IMR-90 (cell line): Measurements from ENCODE around the gene WDR45B. TPM values are rescaled to one million over a fixed set of nuclear protein-coding genes. Genes with fewer than 3 reads are reported as not detected.

Experiments used
- ATAC-seq: fragments of 200-7000 bp; cut with Tn5 transposase; 2 replicates; pipeline ENCODE4 v1.9.1; 2020; ENCODE audit warnings: low read depth, mild to moderate bottlenecking, moderate library complexity
- BruUV-seq: library from RNA; stranded (reverse); fragments of 400-500 nt; replicated peaks from 2 replicates; lab custom pipeline; 2021; lab: Mats Ljungman, UMichigan
- CTCF ChIA-PET: fragments of 300-600 bp; formaldehyde crosslinking; extraction: SDS; loops from one replicate; lab custom pipeline; 2021; ENCODE audit warnings: antibody characterized with exemption; lab: Yijun Ruan, JAX
- POLR2A ChIA-PET: fragments of 300-600 bp; sonication (Branson Sonifier 250); formaldehyde crosslinking; loops from one replicate; lab custom pipeline; 2022; ENCODE audit warnings: antibody characterized with exemption; ENCODE audit not compliant: unreplicated experiment; lab: Charles Lee
- DNase-seq: peaks from one replicate; pipeline ENCODE4 v3.0.0; 2013
- H2AFZ ChIP-seq: replicated peaks from 2 replicates; pipeline ENCODE3; 2013; ENCODE audit warnings: low read length, mild to moderate bottlenecking; ENCODE audit not compliant: poor library complexity
- H2AK5ac ChIP-seq: 2 replicates; pipeline ENCODE4 v1.6.1; 2013; ENCODE audit warnings: low read depth, low read length, inconsistent platforms
- H2AK9ac ChIP-seq: replicated peaks from 2 replicates; pipeline ENCODE3; 2013; ENCODE audit warnings: mild to moderate bottlenecking, low read depth, low read length, moderate library complexity; ENCODE audit not compliant: poor library complexity
- H2BK120ac ChIP-seq: 2 replicates; pipeline ENCODE4 v1.6.1; 2013; ENCODE audit warnings: low read depth, low read length, inconsistent platforms
- H2BK15ac ChIP-seq: 3 replicates; pipeline ENCODE4 v1.6.1; 2013; ENCODE audit warnings: low read depth, low read length, inconsistent platforms
- H2BK20ac ChIP-seq: 2 replicates; pipeline ENCODE4 v1.6.1; 2013; ENCODE audit warnings: low read depth, mild to moderate bottlenecking, inconsistent platforms, low read length, moderate library complexity
- H2BK5ac ChIP-seq: 2 replicates; pipeline ENCODE4 v1.6.1; 2013; ENCODE audit warnings: mild to moderate bottlenecking, low read depth, low read length, inconsistent platforms; ENCODE audit not compliant: poor library complexity, severe bottlenecking
- H3K14ac ChIP-seq: replicated peaks from 2 replicates; pipeline ENCODE4 v1.6.1; 2013; ENCODE audit warnings: low read depth, low read length, inconsistent platforms
- H3K18ac ChIP-seq: 2 replicates; pipeline ENCODE4 v1.6.1; 2013; ENCODE audit warnings: low read depth, low read length, control low read depth
- H3K23ac ChIP-seq: 2 replicates; pipeline ENCODE4 v1.6.1; 2013; ENCODE audit warnings: low read depth, low read length, inconsistent platforms
- H3K27ac ChIP-seq: 2 replicates; pipeline ENCODE4 v1.5.1; 2013; ENCODE audit warnings: mild to moderate bottlenecking, control low read depth, low read length; ENCODE audit not compliant: insufficient read depth
- H3K27me3 ChIP-seq: 2 replicates; pipeline ENCODE4 v1.6.1; 2013; ENCODE audit warnings: low read length; ENCODE audit not compliant: control insufficient read depth, insufficient read depth
- H3K36me3 ChIP-seq: 2 replicates; pipeline ENCODE4 v1.6.1; 2013; ENCODE audit warnings: low read length, mixed read lengths; ENCODE audit not compliant: control insufficient read depth, insufficient read depth
- H3K4ac ChIP-seq: 2 replicates; pipeline ENCODE4 v1.6.1; 2013; ENCODE audit warnings: low read depth, low read length, inconsistent platforms
- H3K4me1 ChIP-seq: 2 replicates; pipeline ENCODE4 v1.6.1; 2013; ENCODE audit warnings: low read length, mixed read lengths; ENCODE audit not compliant: control insufficient read depth, insufficient read depth
- H3K4me2 ChIP-seq: 2 replicates; pipeline ENCODE4 v1.6.1; 2013; ENCODE audit warnings: low read depth, mild to moderate bottlenecking, control low read depth, low read length, moderate library complexity
- H3K4me3 ChIP-seq: 2 replicates; pipeline ENCODE4 v1.5.1; 2013; ENCODE audit warnings: low read depth, mild to moderate bottlenecking, control low read depth, low read length, moderate library complexity; ENCODE audit not compliant: insufficient read depth
- H3K56ac ChIP-seq: 2 replicates; pipeline ENCODE4 v1.6.1; 2013; ENCODE audit warnings: low read length, inconsistent platforms; ENCODE audit not compliant: insufficient read depth; ENCODE audit errors: extremely low read depth
- H3K79me1 ChIP-seq, 2 experiments: 2 replicates each; pipeline ENCODE4 v1.6.1; 2013; ENCODE audit warnings: low read length in 2 of 2, inconsistent platforms in 1 of 2, low read depth in 1 of 2
- H3K9ac ChIP-seq: 2 replicates; pipeline ENCODE4 v1.6.1; 2013; ENCODE audit warnings: low read depth, low read length, control low read depth
- H3K9me1 ChIP-seq: 2 replicates; pipeline ENCODE4 v1.6.1; 2013; ENCODE audit warnings: low read length, inconsistent platforms; ENCODE audit not compliant: insufficient read depth
- H3K9me3 ChIP-seq: 2 replicates; pipeline ENCODE4 v1.6.1; 2013; ENCODE audit warnings: low read length; ENCODE audit not compliant: control insufficient read depth, insufficient read depth
- H4K20me1 ChIP-seq: 2 replicates; pipeline ENCODE4 v1.6.1; 2013; ENCODE audit warnings: low read length, inconsistent platforms; ENCODE audit not compliant: insufficient read depth
- H4K5ac ChIP-seq: 2 replicates; pipeline ENCODE4 v1.6.1; 2013; ENCODE audit warnings: mild to moderate bottlenecking, low read depth, low read length, control low read depth
- H4K8ac ChIP-seq, 2 experiments: 2 replicates each; pipeline ENCODE4 v1.6.1; 2013; ENCODE audit warnings: low read depth in 2 of 2, low read length in 2 of 2, control low read depth in 1 of 2, inconsistent platforms in 1 of 2
- H4K91ac ChIP-seq: 2 replicates; pipeline ENCODE4 v1.6.1; 2013; ENCODE audit warnings: low read depth, low read length, inconsistent platforms; ENCODE audit not compliant: insufficient read depth
- FOS ChIP-seq: fragments of 150-350 bp; IDR thresholded peaks from 2 replicates; pipeline ENCODE4 v1.6.1; 2016; ENCODE audit warnings: low read depth, low read length
- MAFK ChIP-seq: IDR thresholded peaks from 2 replicates; pipeline ENCODE4 v1.6.1; 2012; ENCODE audit warnings: low read depth, low read length, improper control_type of control experiment
- MAZ ChIP-seq: IDR thresholded peaks from 2 replicates; pipeline ENCODE4 v1.6.1; 2012; ENCODE audit warnings: low read depth, mild to moderate bottlenecking, low read length, improper control_type of control experiment, moderate library complexity, borderline replicate concordance
- USF2 ChIP-seq: fragments of 150-350 bp; IDR thresholded peaks from 2 replicates; pipeline ENCODE4 v1.6.1; 2017; ENCODE audit warnings: mild to moderate bottlenecking, antibody characterized with exemption, low read length, low read depth
- WGBS, 2 experiments: methylation state at CpG; one replicate each; pipeline versions ENCODE4 v1.1.5 to v1.1.7; 2013; ENCODE audit warnings: missing lambda C conversion rate in 2 of 2; ENCODE audit not compliant: insufficient read length in 1 of 2; ENCODE audit errors: extremely low coverage in 2 of 2; 5-methylcytosine and 5-hydroxymethylcytosine counted together
- dilution Hi-C: fragments of 300-500 bp; cut with HindIII; formaldehyde crosslinking; loops from one replicate; pipeline ENCODE4 v1.14.3; 2018; ENCODE audit warnings: low sequenced_read_pairs; ENCODE audit not compliant: unreplicated experiment
- in situ Hi-C: fragments of 300-500 bp; cut with MboI; formaldehyde crosslinking; loops from 3 replicates; pipeline ENCODE4 v1.14.3; 2019; ENCODE audit warnings: low sequenced_read_pairs, inconsistent platforms, mixed read lengths
- intact Hi-C: fragments of 100-400 bp; cut with micrococcal nuclease; formaldehyde crosslinking; loops from 2 replicates; pipeline ENCODE4 v1.10.0; 2022
- polyA plus RNA-seq, 3 experiments: library from polyadenylated mRNA; depleted of rRNA; stranded (reverse); fragments of >200 nt; gene quantifications; 2 replicates each; pipeline ENCODE4 v1.2.3, GENCODE V29; 2012; ENCODE audit warnings: low replicate concordance in 1 of 3
- total RNA-seq: library from RNA; depleted of rRNA; stranded (reverse); fragments of >200 nt; gene quantifications from 2 replicates; pipeline ENCODE4 v1.2.3, GENCODE V29; 2012
- TF ChIP-seq, protein P1 (sequence below): fragments of 150-350 bp; IDR thresholded peaks from 2 replicates; pipeline ENCODE4 v1.6.1; 2016; ENCODE audit warnings: low read depth, mild to moderate bottlenecking, low read length, moderate library complexity, borderline replicate concordance

The WDR45B gene
- total and polyA plus RNA-seq, 2 of the 4 experiments (the other 2 are of a cell fraction): 98.2 to 110 TPM

- TF ChIP-seq MAZ (peak; percentile 52; the same call in 1 of the 2 replicates), USF2 (no peak), MAFK (no peak), FOS (no peak)
- TF ChIP-seq, protein P1, sequence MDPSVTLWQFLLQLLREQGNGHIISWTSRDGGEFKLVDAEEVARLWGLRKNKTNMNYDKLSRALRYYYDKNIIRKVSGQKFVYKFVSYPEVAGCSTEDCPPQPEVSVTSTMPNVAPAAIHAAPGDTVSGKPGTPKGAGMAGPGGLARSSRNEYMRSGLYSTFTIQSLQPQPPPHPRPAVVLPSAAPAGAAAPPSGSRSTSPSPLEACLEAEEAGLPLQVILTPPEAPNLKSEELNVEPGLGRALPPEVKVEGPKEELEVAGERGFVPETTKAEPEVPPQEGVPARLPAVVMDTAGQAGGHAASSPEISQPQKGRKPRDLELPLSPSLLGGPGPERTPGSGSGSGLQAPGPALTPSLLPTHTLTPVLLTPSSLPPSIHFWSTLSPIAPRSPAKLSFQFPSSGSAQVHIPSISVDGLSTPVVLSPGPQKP: no peak
- Histone ChIP-seq H2BK120ac (no peak overlapping the region), H3K79me1 (peaks cover 17 to 32% of the 10 kb centered on the region in 2 experiments), H2AK9ac (peak overlapping the region; percentile 95), H4K5ac (no peak overlapping the region), H4K20me1 (peaks cover 50% of the 10 kb centered on the region), H3K9ac (peak overlapping the region; percentile 100), H3K4ac (no peak overlapping the region), H2AK5ac (peak overlapping the region; percentile 18), H3K4me3 (peak overlapping the region; percentile 96), H3K4me1 (peaks cover 5% of the 10 kb centered on the region; the same call in 1 of the 2 replicates), H4K91ac (0 out of 2 replicates have a peak overlapping the region, but pooled peaks have one; percentile 15), H2BK5ac (peak overlapping the region; percentile 95), H3K14ac (peak overlapping the region; percentile 10; the same call in 1 of the 2 replicates), H3K9me1 (peaks cover 4% of the 10 kb centered on the region), H3K27ac (peak overlapping the region; percentile 99), H2BK20ac (no peak overlapping the region), H3K18ac (no peak overlapping the region), H4K8ac (no peak overlapping the region; a peak in 1 of 4 replicates), H3K9me3 (no peaks in the 10 kb centered on the region), H3K27me3 (no peaks in the 10 kb centered on the region), H3K23ac (peak overlapping the region; percentile 63), H3K4me2 (peak overlapping the region; percentile 86), H3K36me3 (peaks cover 14% of the 10 kb centered on the region), H3K56ac (no peak overlapping the region), H2BK15ac (no peak overlapping the region), H2AFZ (peak overlapping the region; percentile 95)
- POLR2A ChIA-PET: no interaction called here
- BruUV-seq: no TSS peak
- ATAC-seq (peak; percentile 43), DNase-seq (no peak)
- in situ Hi-C loops: no loop called here
- WGBS, 2 experiments: 1% methylated on average over 22 of the region's 54 CpGs; no CpG with 5 or more reads in 1 of the 2 experiments
- CTCF ChIA-PET: no interaction called here
- dilution Hi-C loops: no loop called here
- intact Hi-C loops: no loop called here
Observed at GRCh38 chr17:82647593-82648164, 565 bp downstream of the WDR45B start.
